GM12878 (cell line): ENCODE measurements around the gene HMCN2. TPM values are rescaled to one million over a fixed set of nuclear protein-coding genes. Genes with fewer than 3 reads are reported as not detected.

Source experiments
- ATAC-seq: fragments of 200-7000 bp; cut with Tn5 transposase; 3 replicates; pipeline ENCODE4 v1.9.1; 2020; ENCODE audit warnings: mild to moderate bottlenecking, moderate library complexity
- BruUV-seq: library from RNA; stranded (reverse); fragments of 400-500 nt; replicated peaks from 2 replicates; lab custom pipeline; 2021; lab: Mats Ljungman, UMichigan
- CTCF ChIA-PET: fragments of 300-600 bp; sonication (Branson Sonifier 250); formaldehyde crosslinking; extraction: SDS; loops from one replicate; lab custom pipeline; 2021; ENCODE audit warnings: inconsistent platforms; lab: Yijun Ruan, JAX
- POLR2A ChIA-PET: fragments of 350-600 bp; formaldehyde crosslinking; extraction: SDS; loops from one replicate; lab custom pipeline; 2021; ENCODE audit warnings: inconsistent platforms; lab: Charles Lee
- RAD21 ChIA-PET: fragments of 300-600 bp; sonication (Branson Sonifier 250); formaldehyde crosslinking; loops from one replicate; lab custom pipeline; 2023; ENCODE audit warnings: antibody characterized with exemption; ENCODE audit not compliant: unreplicated experiment; lab: Charles Lee
- SMC1A ChIA-PET: fragments of 300-600 bp; sonication (Branson Sonifier 250); formaldehyde crosslinking; loops from one replicate; lab custom pipeline; 2023; ENCODE audit not compliant: unreplicated experiment, uncharacterized antibody; lab: Charles Lee
- DNase-seq: peaks from one replicate; pipeline ENCODE4 v3.0.0-alpha.2; 2011; ENCODE audit warnings: low read depth, low spot score
- FAIRE-seq: peaks from 3 replicates; lab custom pipeline; 2011; peaks lifted over from hg19 to GRCh38; lab: Jason Lieb, UNC
- H2AFZ ChIP-seq: 2 replicates; pipeline ENCODE4 v1.6.0; 2011; ENCODE audit warnings: low read depth, low read length, control low read depth; ENCODE audit not compliant: control insufficient read depth
- H3K27ac ChIP-seq: 2 replicates; pipeline ENCODE4 v1.5.1; 2011; ENCODE audit warnings: control low read depth; ENCODE audit not compliant: control insufficient read depth, insufficient read depth
- H3K27me3 ChIP-seq, 2 experiments: replicated peaks in 1 of 2; 2 replicates each; pipeline versions ENCODE4 v1.6.0 to v1.6.1; 2011; ENCODE audit warnings: low read length in 1 of 2; ENCODE audit not compliant: control insufficient read depth in 2 of 2, insufficient read depth in 2 of 2
- H3K36me3 ChIP-seq, 2 experiments: 2 replicates each; pipeline ENCODE4 v1.5.1; 2011; ENCODE audit warnings: low read length in 1 of 2; ENCODE audit not compliant: control insufficient read depth in 2 of 2, insufficient read depth in 2 of 2
- H3K4me1 ChIP-seq: 2 replicates; pipeline ENCODE4 v1.6.1; 2011; ENCODE audit warnings: mild to moderate bottlenecking, low read length, moderate library complexity, mixed read lengths; ENCODE audit not compliant: control insufficient read depth, insufficient read depth
- H3K4me2 ChIP-seq: 2 replicates; pipeline ENCODE4 v1.6.0; 2011; ENCODE audit warnings: control low read depth; ENCODE audit not compliant: control insufficient read depth, insufficient read depth
- H3K4me3 ChIP-seq: fragments of 200-600 bp; sonication (generic); 2 replicates; pipeline ENCODE4 v1.5.1; 2016
- H3K79me2 ChIP-seq: 2 replicates; pipeline ENCODE4 v1.6.0; 2011; ENCODE audit warnings: low read length; ENCODE audit not compliant: control insufficient read depth, insufficient read depth
- H3K9ac ChIP-seq: 2 replicates; pipeline ENCODE4 v1.8.0; 2011; ENCODE audit warnings: low read length, control low read depth, mixed read lengths; ENCODE audit not compliant: control insufficient read depth, insufficient read depth
- H3K9me3 ChIP-seq: replicated peaks from 3 replicates; pipeline ENCODE4 v1.5.1; 2011; ENCODE audit warnings: mild to moderate bottlenecking, low read length; ENCODE audit not compliant: control insufficient read depth, insufficient read depth
- H4K20me1 ChIP-seq: 2 replicates; pipeline ENCODE4 v1.6.0; 2011; ENCODE audit not compliant: control insufficient read depth, insufficient read depth
- BRCA1 ChIP-seq: IDR thresholded peaks from 2 replicates; pipeline ENCODE4 v1.6.1; 2011; ENCODE audit warnings: low read depth, low read length, improper control_type of control experiment
- NFXL1 ChIP-seq: fragments of 450-650 bp; IDR thresholded peaks from 2 replicates; pipeline ENCODE4 v1.6.1; 2017; ENCODE audit warnings: antibody characterized with exemption, mild to moderate bottlenecking, borderline replicate concordance
- PAX8 ChIP-seq: fragments of 450-650 bp; IDR thresholded peaks from 2 replicates; pipeline ENCODE4 v1.6.1; 2017; ENCODE audit warnings: mild to moderate bottlenecking, moderate library complexity
- REST ChIP-seq: IDR thresholded peaks from 2 replicates; pipeline ENCODE4 v1.6.1; 2012; ENCODE audit warnings: mild to moderate bottlenecking, low read depth, low read length
- WGBS: methylation state at CpG from one replicate; pipeline ENCODE4 v1.1.6; 2016; ENCODE audit warnings: low lambda C conversion rate; ENCODE audit not compliant: insufficient replicate concordance, insufficient coverage; ENCODE audit errors: missing lambda C conversion rate; 5-methylcytosine and 5-hydroxymethylcytosine counted together
- in situ Hi-C: fragments of 300-500 bp; cut with MboI; formaldehyde crosslinking; loops from 9 replicates; pipeline ENCODE4 v1.14.3; 2018; ENCODE audit warnings: mixed read lengths
- intact Hi-C: fragments of 100-400 bp; cut with micrococcal nuclease; formaldehyde crosslinking; loops from one replicate; pipeline ENCODE4 v1.14.2; 2022; ENCODE audit not compliant: unreplicated experiment
- polyA plus RNA-seq, 11 experiments: library from polyadenylated mRNA; depleted of rRNA in 4 of 11; unstranded in 6 of 11; stranded (reverse) in 5 of 11; fragments of >200 nt; fragmentation: Nextera tagmentation in 4 of 11; fragmentation: Illumina TruSeq in 1 of 11; extraction: Ambion mirVana in 4 of 11; extraction: Trizol in 1 of 11; gene quantifications; 1 replicate in 1 of 11; 2 replicates in 10 of 11; pipeline versions ENCODE4 v1.2.1 to v1.2.3, GENCODE V29; 2011 to 2016; ENCODE audit warnings: inconsistent platforms in 2 of 11, missing spikeins in 2 of 11, low read depth in 1 of 11
- total RNA-seq, 4 experiments: library from RNA; depleted of rRNA in 3 of 4; stranded (reverse); fragments of >200 nt in 3 of 4; fragmentation: Illumina TruSeq in 1 of 4; extraction: Trizol in 1 of 4; gene quantifications; 2 replicates each; pipeline versions ENCODE4 v1.2.1 to v1.2.3, GENCODE V29; 2013 to 2021

HMCN2 gene
- total and polyA plus RNA-seq, 10 of the 15 experiments (the other 5 are each of a cell fraction or from before 2014, with no cell fraction given) = 0.04 TPM; not detected in 9

GRCh38 chr9:130298662-130299279 is 33.2 kb downstream of the HMCN2 start:
- Histone ChIP-seq H3K27ac (no peak overlapping the region), H3K36me3 (no peaks in the 10 kb centered on the region), H2AFZ (no peak overlapping the region), H3K9me3 (no peaks in the 10 kb centered on the region), H3K4me3 (no peak overlapping the region), H3K9ac (no peak overlapping the region), H3K4me2 (no peak overlapping the region), H3K27me3 (no peaks in the 10 kb centered on the region; a peak in 1 of 4 replicates), H3K4me1 (no peaks in the 10 kb centered on the region), H3K79me2 (no peaks in the 10 kb centered on the region), H4K20me1 (no peaks in the 10 kb centered on the region)
- RAD21 ChIA-PET = no interaction called here
- FAIRE-seq (no peak), ATAC-seq (no peak), DNase-seq (no peak)
- in situ Hi-C loops = no loop called here
- 17% methylated on average over 15 of the region's 15 CpGs for WGBS
- CTCF ChIA-PET = no interaction called here
- POLR2A ChIA-PET = no interaction called here
- no TSS peak for BruUV-seq
- intact Hi-C loops = no loop called here
- SMC1A ChIA-PET = no interaction called here
- TF ChIP-seq REST = peak; percentile 90
- TF ChIP-seq BRCA1 = no peak
- TF ChIP-seq NFXL1 = no peak
- TF ChIP-seq PAX8 = no peak
